ENCODE results near the gene HEXD. TPM values are rescaled to one million over a fixed set of nuclear protein-coding genes. Genes with fewer than 3 reads are reported as not detected.
"Not testable (repeated sequence)": the region's sequence is repeated elsewhere in the genome, so short reads cannot be mapped to it uniquely, and the experiment has no call there.

HEXD gene
- total RNA-seq, 1 experiment from 2014 or later = 4.9 TPM

GRCh38 chr17:82396601-82397435 lies 21.3 kb upstream of the HEXD start:
- DNase-seq (ENCODE audit: low read depth) = no peak

DNA sequence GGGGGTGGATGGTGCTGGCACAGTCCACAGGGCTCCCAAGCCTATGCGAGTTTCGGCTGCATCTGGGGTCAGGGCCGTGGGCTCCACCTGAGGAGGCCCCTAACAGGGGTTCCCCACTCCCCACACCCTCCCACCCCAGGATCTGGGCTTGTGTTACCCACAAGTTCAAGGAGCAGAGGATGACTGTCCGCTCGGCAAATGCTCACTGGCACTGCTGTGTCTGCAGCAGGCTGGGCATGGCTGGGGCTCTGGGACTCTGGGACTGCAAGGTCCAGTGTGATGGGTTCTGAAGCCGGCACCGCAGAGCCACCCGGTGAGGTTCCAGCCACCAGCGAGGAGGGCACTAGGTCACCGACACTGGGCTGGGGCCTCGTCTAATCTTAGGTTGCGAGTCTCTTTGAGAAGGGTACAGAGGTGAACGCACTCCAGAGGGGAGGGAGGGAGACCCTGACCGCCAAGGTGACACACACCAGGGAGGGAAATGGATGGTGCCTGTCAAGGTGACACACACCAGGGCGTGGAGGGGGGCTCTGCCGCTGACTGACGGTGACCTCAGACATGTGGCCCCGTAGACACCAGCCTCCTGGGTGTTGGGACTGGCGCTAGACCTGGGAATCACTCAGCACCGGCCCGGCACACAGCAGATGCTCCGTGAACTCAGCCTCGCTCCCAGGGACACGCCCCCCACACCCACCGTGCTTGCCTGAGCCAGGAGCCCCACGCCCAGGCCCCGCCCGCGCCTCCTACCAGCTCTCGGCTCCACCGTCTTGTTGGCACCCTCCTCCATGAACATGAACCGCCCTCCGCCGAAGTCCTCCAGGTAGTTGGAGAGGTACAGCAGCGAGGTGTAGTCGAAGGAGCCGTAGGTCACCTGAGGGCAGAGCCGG lies 20.5 kb upstream of the HEXD start:
- DNase-seq (ENCODE audit: low read depth) = no peak

DNA sequence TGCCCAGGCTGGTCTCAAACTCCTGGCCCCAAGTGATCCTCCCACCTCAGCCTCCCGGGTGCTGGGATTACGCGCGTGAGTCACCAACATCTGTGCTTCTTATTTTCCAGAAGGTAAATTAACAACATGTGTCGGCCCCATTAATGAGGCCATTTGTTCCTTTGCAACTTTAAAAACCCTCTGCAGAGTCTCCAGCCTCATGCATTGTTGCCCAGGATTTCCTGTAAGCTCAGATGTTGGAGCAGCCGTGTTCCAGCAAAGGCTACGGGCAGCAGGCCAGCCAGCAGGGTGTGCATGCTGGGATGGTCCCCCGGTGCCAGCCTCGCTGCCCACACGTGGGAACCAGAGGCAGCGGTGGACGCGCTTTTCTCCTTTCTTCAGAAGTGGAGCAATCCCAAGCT lies 19.1 kb upstream of the HEXD start:
- peak; percentile 47 for DNase-seq (ENCODE audit: low read depth)

GRCh38 chr17:82399601-82400101 lies 18.5 kb upstream of the HEXD start:
- DNase-seq (ENCODE audit: low read depth) = no peak

DNA sequence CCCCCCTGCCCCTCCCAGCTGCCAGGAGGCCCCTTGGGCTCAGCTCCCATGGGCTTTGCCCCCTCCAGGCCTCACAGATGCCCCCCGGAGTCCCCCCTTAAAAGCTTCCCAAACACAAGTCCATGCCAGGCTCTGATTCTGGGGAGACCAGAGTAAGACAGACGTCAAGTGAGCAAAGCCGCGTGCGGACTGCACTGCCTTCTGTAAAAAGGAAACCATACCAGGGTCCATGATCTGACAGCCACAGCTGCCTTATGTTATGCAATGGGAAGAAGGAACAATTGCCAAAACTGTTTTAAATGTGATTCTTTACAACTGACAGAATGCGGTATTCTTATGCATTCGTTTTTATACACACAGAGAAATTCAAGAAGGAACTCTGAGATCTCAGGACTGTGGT lies 17.9 kb upstream of the HEXD start:
- DNase-seq (ENCODE audit: low read depth) = no peak

- DNase-seq (ENCODE audit: low read depth) = no peak
These were observed 17.3 kb upstream of the HEXD start for GRCh38 chr17:82400830-82401229.

GRCh38 chr17:82402865-82403264 lies 15.3 kb upstream of the HEXD start:
- no peak for DNase-seq (ENCODE audit: low read depth)

DNA sequence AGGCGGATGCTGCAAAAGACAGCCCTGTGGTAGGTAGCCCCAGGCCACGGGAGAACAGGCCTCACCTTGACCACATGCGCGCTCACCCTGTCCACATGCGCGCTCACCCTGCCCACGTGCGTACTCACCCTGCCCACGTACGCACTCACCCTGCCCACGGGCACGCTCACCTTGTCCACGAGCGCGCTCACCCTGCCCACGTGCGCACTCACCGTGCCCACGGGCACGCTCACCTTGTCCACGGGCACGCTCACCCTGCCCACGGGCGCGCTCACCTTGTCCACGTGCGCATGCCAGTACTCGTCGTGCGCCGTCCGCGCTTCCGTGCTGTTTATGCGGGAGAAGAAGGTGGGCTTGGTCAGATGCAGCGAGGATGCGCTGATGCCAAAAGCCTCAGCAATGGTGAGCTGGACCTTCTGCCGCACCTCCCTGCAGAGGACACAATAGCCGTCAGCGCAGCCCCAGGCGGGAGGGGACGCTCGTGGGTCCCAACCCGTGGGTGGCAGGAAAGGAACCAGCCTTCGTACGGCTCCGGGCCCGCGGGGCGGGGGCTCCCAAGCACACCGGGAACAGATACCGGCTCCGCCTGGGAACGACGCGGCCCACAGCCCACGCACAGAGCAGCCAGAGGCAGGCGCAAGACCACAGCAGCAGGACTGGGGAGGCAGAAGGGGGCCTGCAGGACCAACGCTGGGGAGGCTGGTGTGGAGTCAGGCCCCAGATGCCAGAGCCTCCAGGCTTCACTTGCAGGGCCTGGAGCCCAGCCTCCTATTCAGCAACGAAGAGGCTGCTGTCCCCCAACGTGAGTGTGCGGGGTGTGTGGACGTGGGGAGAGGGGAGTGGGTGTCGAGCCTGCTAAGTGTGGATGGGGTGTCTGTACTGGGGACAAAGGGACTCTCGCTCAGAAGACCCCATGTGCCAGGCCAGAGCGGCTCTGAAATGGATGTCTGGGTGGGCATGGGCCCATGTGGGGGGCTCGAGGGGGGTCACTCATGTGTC lies 14.2 kb upstream of the HEXD start:
- no peak for DNase-seq (ENCODE audit: low read depth)

- DNase-seq (ENCODE audit: low read depth) = no peak
These were observed 13.1 kb upstream of the HEXD start for GRCh38 chr17:82405051-82405450.

GRCh38 chr17:82406131-82406671 lies 11.9 kb upstream of the HEXD start:
- no peak for DNase-seq (ENCODE audit: low read depth)

GRCh38 chr17:82407255-82407654 lies 10.9 kb upstream of the HEXD start:
- peak; percentile 89 for DNase-seq (ENCODE audit: low read depth)

GRCh38 chr17:82408288-82408937 lies 9.7 kb upstream of the HEXD start:
- DNase-seq (ENCODE audit: low read depth) = no peak

GRCh38 chr17:82408938-82409318 lies 9.2 kb upstream of the HEXD start:
- no peak for DNase-seq (ENCODE audit: low read depth)

GRCh38 chr17:82410014-82410716 lies 8.0 kb upstream of the HEXD start:
- DNase-seq (ENCODE audit: low read depth) = no peak

- DNase-seq (ENCODE audit: low read depth) = no peak
These were observed 6.6 kb upstream of the HEXD start for GRCh38 chr17:82411396-82412053.

DNA sequence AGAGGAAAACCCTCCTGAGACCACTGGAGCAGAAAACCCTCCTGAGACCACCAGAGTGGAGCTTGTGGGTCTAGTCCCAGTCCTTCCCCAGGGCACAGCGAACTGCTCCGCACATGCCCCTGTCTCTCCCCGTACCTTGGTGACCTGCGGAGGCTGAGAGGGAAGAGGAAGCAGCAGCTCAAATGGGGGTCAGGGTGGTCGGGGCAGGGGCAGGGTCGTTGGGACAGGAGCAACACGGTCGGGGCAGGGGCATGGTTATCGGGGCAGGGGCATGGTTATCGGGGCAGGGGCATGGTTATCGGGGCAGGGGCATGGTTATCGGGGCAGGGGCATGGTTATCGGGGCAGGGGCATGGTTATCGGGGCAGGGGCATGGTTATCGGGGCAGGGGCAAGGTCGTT lies 6.1 kb upstream of the HEXD start:
- DNase-seq (ENCODE audit: low read depth) = not testable (repeated sequence)

GRCh38 chr17:82412535-82413520 lies 5.3 kb upstream of the HEXD start:
- DNase-seq (ENCODE audit: low read depth) = no peak
